NCI-H446 treated with DMSO at 0.1 percent for 48 hours (cell line): ENCODE measurements around the gene CCDC134.

Source experiments
- DNase-seq: peaks from one replicate; lab custom pipeline; 2025; lab: John Stamatoyannopoulos, UW

Gene CCDC134

GRCh38 chr22:41800348-41801146, at the start of gene CCDC134:
Gene CCDC134, plus strand, starts transcription at chr22:41800679. Its CDS starts 8,212 bp downstream, at chr22:41808891.
- DNase-seq: peak; percentile 63

DNA sequence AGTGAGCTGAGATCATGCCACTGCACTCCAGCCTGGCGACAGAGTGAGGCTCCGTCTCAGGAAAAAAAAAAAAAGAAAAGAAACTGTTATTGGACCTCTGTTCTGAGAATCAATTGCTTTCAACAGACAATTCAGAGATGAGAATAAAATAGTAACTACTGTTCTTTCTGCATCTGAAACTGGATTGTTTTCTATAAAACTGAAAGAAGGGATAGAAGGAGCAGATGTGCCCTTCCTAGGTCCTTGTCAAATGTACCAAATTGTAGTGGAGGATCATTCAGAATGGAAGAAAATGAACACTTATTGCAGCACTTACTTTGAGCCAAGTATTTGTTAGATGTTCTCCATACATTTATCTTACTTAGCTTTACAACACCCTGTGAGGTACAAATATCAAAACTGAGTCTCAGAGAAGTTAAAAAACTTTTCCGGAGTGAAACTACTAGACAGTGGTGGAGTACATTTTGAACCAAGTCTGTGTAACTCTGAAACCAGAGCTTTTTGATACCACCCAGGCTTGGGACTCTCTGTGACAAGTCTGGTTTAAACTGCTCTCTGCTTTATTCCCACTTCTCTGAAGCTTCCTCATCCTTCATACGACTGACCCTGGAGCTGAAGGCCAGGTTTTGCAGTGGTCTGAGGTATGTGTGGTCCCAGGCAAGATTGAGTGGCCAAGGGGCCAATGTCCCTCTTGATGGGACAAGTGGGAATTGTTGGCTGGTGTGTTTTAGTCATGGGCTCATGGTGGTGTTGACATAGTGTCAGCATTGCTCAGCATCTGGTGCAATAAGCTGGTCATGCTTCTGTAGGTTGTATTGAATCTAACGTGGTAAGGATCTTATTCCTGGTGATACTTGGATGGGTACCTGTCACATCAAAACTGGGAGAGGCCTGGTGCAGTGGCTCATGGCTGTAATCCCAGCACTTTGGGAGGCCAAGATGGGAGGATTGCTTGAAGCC, 48.2 kb upstream of the CCDC134 start:
- no peak for DNase-seq

DNA sequence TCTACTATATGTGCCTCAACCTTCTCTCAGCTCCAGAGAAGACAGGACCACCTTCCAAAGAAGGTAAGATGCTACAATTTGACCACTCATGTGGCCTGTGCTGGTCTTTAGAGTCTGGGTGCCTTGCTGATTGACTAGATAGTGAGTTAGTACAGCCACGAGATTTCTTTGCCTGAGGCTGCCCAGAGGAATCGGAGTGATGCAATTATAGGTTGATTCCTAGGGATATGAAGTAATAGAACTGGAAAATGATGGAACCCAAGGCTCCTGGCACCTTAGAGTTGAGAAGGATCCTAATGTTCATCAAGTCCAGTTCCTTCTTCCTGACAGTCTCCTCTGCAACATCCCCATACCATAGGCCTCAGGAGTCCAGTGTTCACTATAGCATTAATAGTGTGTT, 46.5 kb upstream of the CCDC134 start:
- DNase-seq: no peak

DNA sequence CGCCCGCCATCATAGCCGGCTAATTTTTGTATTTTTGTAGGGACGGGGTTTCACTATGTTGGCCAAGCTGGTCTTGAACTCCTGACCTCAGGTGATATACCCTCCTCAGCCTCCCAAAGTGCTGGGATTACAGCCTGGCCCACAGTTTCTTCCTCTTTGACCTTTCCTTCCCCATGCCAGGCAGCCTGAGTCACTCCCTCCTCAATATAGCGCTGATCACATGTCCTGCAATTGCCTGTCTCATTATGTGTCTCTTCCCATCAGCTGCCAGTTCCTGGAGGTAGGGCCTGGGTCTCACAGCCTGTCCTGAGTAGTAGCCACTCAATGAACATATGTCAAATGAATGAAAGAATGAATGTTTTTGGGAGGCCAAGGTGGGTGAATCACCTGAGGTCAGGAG, 43.0 kb upstream of the CCDC134 start:
- DNase-seq: no peak

DNA sequence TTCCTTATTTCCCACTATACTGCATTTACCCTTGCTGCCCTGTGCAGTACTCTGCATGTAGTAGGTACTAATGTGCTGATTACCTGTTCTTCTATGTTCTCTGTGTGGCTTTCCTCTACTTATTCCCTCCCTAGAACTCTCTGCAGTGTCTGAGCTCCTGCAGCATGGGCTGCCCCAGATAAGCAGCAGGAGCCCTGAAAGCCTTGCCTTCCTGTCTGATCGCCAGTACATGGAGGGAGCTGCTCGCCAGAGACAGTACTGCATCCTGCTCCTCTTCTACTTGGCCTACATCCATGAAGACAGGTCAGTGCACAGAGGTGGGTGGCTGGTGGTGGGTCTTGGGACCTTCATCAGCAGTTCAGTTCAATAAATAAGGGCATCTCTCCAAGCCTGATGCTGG, 42.2 kb upstream of the CCDC134 start:
- no peak for DNase-seq

GRCh38 chr22:41762980-41763779, 37.3 kb upstream of the CCDC134 start:
- no peak for DNase-seq

- no peak for DNase-seq
Observed at GRCh38 chr22:41766476-41766875, 34.0 kb upstream of the CCDC134 start.

DNA sequence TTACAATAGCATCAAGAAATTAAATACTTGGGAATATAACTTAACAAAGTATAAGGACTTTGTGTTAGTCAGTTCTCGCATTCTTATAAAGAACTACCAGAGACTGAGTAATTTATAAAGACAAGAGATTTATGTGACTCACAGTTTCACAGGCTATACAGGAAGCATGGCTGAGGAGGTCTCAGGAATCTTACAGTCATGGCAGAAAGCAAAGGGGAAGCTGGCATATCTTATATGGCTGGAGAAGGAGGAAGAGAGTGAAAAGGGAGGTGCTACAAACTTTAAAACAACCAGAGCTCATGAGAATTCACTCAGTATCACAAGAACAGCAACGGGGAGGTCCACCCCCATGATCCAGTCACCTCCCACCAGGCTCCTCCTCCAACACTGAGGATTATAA, 32.0 kb upstream of the CCDC134 start:
- no peak for DNase-seq

DNA sequence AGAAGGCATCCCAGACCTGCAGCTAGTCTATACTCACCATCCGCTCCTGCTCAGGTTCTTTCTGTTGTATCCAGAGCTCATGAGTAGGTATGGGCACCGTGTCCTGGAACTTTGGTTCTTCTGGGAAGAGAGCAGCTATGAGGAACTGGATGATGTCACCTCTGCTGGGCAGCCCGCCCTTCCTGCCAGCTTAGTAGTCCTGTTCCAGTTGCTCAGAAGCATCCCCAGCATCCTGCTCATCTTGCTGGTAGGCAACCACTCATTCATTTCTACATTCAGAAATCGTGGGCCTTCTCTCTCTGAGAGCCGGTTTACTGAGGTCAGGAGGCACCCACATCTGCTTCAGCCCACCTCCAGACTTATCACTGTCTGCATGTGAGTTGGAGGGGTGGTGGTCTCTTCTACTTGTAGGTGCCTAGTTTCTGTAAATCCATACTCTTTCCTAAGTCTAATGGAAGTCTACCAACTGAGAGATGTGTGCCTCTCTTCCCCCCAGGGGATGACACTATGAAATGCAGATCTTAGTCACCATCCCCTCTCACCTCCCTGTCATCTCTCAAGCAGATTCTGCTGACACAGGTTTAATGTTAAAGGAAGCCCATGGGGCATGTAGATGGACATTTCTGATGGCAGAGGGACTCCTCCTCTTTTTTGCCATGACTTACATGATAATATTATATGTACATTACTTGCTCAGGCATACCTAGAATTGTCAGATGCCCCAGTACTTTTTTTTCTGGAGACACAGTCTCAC, 29.6 kb upstream of the CCDC134 start:
- DNase-seq: no peak

- DNase-seq: no peak
Observed at GRCh38 chr22:41772198-41772597, 28.3 kb upstream of the CCDC134 start.

- no peak for DNase-seq
Observed at GRCh38 chr22:41772645-41773044, 27.8 kb upstream of the CCDC134 start.

- no peak for DNase-seq
Observed at GRCh38 chr22:41775338-41775737, 25.1 kb upstream of the CCDC134 start.

DNA sequence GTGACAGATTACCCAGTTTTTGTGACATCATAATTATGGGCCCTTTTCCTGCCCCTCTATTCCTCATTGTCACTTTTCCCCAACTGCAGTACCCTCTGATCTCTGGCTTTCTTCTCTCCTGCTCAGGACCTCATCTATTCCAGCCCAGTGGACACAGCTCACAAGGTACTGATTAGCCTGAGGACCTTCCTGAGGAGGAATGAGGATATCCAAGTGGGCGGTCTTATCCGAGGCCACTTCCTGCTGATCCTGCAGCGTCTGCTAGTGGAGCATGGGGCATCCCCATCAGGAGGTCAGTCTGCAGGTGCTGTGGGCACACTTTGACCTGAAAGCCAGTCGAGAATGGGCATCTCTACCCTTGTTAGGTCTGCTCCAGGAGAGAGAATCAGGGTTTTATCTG, 24.5 kb upstream of the CCDC134 start:
- no peak for DNase-seq

GRCh38 chr22:41776381-41776780, 24.1 kb upstream of the CCDC134 start:
- DNase-seq: no peak

- DNase-seq: no peak
Observed at GRCh38 chr22:41777749-41778425, 22.6 kb upstream of the CCDC134 start.

GRCh38 chr22:41779929-41780505, 20.5 kb upstream of the CCDC134 start:
- no peak for DNase-seq

GRCh38 chr22:41780746-41781505, 19.6 kb upstream of the CCDC134 start:
- no peak for DNase-seq

DNA sequence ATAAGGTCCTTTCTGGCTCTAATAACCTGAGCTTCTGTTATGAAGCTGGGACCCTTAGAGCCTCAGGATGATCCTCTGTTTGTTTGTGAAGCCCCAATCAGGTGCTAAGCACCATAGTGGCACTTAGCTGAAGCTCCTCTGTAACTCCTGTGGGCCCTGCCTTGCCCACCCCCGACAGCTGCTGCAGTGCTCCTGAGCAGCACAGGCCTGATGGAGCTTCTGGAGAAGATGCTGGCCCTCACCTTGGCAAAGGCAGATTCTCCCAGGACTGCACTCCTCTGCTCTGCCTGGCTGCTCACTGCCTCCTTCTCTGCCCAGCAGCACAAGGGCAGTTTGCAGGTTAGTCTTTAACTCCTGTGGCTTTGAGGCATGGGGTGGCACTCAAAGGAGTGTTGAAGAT, 19.0 kb upstream of the CCDC134 start:
- no peak for DNase-seq

- no peak for DNase-seq
Observed at GRCh38 chr22:41782316-41782715, 18.2 kb upstream of the CCDC134 start.

DNA sequence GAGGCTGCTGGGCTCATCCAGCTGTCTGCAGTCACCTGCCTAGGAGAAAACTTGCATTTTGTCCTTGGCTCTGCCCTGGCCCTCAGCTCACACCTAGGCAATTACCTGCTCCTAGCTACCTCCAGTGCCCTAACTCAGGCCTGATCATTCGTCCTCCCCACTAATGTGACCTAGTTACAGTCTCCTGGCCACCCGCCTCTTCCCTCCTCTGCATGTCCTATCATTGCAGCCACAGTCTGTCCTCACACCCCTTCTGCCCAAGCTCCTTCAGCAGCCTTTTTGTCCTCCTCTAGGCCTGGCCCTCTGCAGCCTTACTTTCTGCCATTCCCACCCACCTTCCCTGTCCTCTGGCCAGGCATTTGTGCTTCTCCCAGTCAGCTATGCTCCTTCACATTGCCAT, 17.7 kb upstream of the CCDC134 start:
- no peak for DNase-seq
